GM21423 (cell line): ENCODE results near the gene MYL5.
"Not testable (repeated sequence)": the region's sequence is repeated elsewhere in the genome, so short reads cannot be mapped to it uniquely, and the experiment has no call there.

Experiments
- ATAC-seq: cut with Tn5 transposase; IDR thresholded peaks from one replicate; pipeline ENCODE4 v1.9.1; 2021; ENCODE audit warnings: mild to moderate bottlenecking, moderate library complexity; ENCODE audit not compliant: unreplicated experiment

Gene MYL5

DNA sequence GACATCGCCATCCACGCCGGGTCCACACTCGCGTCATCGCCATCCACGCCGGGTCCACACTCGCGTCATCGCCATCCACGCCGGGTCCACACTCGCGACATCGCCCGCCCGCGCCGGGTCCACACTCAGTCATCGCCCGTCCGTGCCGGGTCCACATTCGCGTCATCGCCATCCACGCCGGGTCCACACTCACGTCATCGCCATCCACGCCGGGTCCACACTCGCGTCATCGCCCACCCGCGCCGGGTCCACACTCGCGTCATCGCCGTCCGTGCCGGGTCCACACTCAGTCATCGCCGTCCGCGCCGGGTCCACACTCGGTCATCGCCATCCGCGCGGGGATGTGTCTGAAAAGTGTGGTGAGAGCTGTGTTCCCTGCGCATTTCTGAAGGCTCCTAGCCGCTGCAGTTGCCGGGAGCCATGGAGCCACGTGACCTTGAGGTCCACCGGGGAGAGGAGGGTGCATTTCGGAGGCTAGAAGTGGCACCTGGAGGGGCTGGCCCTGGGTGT, 48.6 kb downstream of the MYL5 start:
- ATAC-seq = no peak

DNA sequence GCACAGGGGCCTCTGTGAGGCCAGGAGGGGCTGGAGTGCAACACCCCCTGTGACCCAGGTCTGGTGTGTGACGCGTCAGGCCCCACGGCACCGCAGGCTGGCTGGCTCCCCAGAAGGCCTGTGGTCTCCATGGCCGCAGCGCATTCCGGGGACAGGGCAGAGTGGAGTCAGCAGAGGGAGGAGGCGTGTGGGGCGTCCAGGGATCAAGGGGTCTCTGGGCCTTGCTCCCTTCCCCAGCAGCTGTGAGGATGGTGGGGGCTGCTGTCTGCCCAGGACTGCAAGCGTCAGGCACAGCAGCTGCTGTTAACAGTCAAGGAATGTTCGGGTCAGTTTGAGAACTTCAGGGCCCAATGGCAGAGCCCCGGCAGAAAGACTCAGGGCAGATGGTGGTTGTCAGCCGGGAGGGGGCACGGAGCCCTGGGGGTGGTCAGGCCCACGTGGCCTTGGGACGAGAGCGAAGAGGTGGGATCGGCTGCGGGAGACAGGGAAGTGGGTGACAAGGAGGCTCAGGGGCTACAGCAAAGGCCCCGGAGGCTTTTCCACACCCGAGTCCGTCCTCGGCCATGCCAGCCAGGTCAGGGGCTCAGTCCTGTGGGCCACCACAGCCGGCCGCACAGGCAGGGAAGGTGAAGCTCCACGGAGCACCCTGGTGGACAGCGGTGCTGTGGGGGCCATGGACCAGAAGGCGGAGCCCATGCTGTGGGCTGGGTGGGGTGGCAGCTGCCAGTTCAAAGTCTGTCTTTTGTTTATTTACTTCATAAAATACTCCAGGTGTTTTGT, 49.6 kb downstream of the MYL5 start:
- ATAC-seq = no peak

DNA sequence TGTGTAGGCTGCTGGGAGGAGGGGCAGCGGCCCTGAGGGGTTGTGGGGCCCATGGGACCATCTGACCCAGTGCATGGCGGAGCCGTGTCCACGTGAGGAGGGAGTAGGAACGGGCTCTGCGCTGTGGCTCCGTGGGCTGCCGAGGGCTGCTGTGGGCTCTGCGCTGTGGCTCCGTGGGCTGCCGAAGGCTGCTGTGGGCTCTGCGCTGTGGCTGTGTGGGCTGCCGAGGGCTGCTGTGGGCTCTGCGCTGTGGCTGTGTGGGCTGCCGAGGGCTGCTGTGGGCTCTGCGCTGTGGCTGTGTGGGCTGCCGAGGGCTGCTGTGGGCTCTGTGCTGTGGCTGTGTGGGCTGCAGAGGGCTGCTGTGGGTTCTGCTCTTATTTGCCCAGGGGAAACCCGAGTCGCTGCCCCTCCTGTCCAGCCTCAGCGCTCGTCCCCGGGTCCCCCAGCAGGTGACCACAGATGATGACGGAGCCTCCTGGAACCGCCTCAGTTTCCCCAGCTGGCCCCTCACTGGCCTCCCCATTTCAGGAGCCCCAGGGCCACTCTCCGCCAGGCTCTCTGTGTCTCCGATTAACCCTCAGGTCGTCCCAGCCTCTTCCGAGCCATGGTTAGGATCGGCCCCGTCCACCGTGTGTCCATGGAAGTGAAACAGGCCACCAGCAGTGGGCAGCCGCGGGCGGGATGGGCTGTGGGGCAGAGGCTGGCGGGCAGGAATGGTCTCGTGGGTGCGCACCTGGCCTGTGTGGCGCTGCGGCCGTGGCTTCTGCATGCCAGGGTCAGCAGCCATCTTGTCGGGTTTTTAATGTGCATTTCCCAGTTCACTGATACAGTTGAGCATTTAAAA, 51.3 kb downstream of the MYL5 start:
- no peak for ATAC-seq

DNA sequence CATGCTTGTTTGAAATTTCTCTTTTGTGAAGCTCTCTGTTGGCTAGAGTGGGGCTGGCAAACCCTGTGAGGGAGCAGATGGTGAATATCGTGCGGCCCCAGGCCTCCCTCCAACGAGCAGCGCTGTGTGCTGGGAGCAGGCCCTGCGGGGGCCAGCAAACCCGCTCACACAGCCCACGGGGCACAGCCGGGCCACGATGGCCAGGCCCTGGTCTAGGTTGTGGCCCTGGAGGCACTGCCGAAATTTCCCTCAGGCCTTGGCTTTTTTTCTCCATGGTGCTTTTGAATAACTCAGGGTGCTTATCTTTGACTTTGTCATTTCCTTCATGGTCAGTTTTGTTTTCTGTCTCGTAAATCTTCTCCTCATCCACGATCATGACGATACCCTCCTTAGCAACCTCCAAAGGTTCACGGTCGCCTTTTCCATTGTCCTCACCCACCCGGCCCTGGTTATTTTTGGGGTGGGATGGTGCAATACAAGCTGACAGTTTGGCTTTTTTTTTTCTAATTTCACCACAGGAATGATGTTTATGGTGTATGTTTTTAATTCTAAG, 52.0 kb downstream of the MYL5 start:
- no peak for ATAC-seq

DNA sequence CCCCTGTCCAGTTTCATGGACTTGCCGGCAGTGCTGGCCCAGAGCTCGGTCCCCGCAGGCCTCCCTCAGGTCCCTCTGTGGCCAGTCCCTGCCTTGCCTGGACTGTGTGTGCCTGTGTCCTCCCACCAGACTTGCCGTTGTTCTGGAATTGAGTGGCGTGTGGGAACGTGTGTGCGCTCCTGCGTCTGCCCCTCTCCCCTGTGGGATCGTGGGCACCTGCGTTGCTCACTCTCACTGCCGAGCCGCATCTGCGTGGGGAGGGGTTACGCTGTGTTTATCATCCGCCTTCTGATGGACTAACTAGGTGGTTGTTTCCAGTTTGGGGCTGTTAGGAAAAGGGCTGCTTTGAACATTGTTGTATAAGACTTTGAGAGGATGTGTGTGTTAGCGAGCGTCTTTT, 52.5 kb downstream of the MYL5 start:
- no peak for ATAC-seq

DNA sequence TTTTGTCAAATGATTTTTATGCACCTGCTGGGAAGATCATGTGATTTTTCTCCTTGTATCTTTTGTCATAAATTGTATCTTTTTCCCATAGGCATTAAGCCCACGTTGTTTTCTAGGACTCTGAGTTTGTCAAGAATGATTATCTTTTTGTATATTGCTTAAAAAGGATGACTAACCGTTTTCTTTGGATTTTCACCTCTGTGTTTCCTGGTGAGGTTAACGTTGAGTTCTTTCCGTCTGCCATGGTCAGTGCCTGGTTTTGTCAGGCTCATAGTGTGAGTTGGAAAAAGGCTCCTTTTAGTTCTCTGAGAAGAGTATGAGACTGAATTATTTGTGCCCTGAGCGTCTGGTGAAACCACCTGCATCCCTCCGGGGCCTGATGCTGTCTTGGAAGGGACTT, 53.2 kb downstream of the MYL5 start:
- ATAC-seq = no peak

DNA sequence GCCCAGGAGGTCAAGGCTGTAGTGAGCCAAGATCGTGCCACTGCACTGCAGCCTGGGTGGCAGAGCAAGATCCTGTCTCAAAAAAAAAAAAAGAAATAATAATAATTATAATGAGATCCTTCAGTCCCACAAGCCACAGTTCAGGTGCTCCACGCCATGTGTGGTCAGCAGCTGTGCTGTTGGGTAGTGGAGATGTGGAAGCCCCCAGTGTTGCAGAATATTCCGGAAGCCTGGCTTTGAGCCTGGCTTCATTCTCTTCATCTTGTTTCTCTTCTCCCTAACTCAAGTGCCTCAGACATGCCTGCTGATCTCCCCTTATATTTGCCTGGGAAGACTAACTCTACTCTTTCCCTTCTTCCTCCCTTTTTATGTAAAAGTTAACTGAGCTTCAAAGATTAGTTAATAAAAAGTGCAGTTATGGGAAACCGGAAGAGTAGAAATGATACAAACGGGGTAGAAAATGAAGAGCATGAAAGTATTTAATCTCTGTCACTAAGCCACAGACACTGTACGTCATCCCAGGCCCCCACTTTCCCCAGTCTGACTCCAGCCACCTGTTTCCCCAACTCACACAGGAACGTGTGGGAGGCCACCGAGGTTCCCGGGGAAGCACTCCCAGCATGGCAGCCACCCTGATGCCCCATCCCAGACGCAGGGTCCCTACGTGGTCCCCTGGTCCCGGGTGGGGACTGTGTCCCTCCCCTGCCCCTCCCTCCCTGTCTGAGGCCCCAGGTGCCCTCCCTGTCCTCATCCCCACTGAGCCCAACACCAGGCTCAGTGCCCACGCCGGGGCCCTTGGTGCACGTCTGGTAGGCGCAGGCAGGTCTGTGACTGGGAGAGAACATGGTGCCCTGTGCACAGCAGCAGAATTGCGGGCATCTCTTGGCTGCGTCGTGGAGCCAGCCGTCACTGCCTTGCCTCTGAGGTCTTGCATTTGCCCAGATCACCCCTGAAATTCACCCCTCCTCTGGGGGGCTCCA, 55.3 kb downstream of the MYL5 start:
- no peak for ATAC-seq

DNA sequence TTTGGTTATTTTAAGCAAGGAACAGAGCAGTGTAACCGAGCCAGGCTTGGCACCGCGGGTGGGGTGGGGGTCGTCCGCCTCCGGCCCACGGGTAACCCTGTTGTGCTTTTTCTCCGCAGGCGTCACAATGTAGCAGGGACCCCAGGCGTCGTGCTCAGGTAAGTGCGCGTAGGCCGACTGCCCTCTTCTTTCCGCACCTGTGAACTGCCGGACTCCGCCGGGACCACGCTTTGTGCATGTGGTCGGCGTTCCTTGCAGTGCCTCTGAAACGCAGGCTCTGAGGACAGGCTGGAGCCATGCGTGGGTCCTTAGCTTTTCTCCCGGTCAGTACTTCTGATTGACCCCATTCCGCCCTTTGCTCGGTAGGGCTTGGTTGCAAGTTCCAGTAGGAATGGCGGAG, 56.2 kb downstream of the MYL5 start:
- ATAC-seq = no peak

DNA sequence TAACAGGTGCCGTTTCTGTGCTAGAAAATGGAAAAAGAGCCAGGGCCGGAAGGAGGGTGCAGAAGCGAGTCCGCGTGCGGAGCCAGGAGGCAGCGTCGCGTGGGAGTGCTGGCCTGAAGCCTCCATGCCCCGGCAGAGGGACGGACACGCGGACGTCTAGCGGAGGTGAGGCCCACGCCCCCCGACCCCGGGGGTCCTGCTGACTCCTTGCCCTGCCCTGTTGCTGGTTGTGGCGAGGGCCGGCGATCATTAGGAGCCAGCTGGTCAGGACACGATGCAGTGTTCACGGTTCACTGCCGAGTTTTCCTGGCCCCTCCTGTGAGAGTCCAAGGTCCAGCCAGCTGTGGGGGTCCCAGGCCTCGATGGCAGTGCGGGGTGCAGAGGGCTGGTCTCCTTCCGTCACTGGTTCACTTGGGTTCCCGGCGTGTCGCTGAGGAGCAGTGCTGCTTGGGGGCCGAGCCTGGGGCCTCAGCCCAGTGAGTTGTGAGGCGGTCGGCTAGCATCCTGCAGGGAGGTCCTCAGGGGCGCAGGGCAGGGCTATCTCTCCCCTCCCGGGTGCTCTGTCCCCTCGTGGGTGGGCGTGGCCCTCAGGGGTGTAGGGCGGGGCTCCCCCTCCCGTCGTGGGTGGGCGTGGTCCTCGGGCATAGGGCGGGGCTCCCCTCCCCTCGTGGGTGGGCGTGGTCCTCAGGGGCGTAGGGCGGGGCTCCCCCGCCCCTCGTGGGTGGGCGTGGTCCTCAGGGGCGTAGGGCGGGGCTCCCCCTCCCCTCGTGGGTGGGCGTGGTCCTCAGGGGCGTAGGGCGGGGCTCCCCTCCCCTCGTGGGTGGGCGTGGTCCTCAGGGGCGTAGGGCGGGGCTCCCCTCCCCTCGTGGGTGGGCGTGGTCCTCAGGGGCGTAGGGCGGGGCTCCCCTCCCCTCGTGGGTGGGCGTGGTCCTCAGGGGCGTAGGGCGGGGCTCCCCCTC, 56.9 kb downstream of the MYL5 start:
- ATAC-seq = not testable (repeated sequence)
